Osteocyte (in vitro differentiated cells): ENCODE results near the gene CYTL1. TPM values are rescaled to one million over a fixed set of nuclear protein-coding genes. Genes with fewer than 3 reads are reported as not detected.

Source experiments
- DNase-seq: peaks from one replicate; pipeline ENCODE4 v3.0.0; 2021; ENCODE audit warnings: mixed read lengths; ENCODE audit not compliant: unreplicated experiment; ENCODE audit errors: extremely low spot score
- H3K27ac Mint-ChIP-seq: one replicate; pipeline ENCODE4 v1.8.0; 2021; ENCODE audit warnings: mild to moderate bottlenecking, mixed read lengths; ENCODE audit not compliant: unreplicated experiment
- H3K27me3 Mint-ChIP-seq: one replicate; pipeline ENCODE4 v1.8.0; 2021; ENCODE audit warnings: mixed read lengths; ENCODE audit not compliant: unreplicated experiment
- H3K36me3 Mint-ChIP-seq: one replicate; pipeline ENCODE4 v1.8.0; 2021; ENCODE audit warnings: mixed read lengths; ENCODE audit not compliant: unreplicated experiment
- H3K4me1 Mint-ChIP-seq: one replicate; pipeline ENCODE4 v1.8.0; 2021; ENCODE audit warnings: mixed read lengths; ENCODE audit not compliant: unreplicated experiment
- H3K4me3 Mint-ChIP-seq: one replicate; pipeline ENCODE4 v1.8.0; 2021; ENCODE audit warnings: mild to moderate bottlenecking, moderate library complexity, mixed read lengths; ENCODE audit not compliant: unreplicated experiment
- H3K9me3 Mint-ChIP-seq: one replicate; pipeline ENCODE4 v1.8.0; 2021; ENCODE audit warnings: mixed read lengths; ENCODE audit not compliant: unreplicated experiment
- CTCF ChIP-seq: fragments of 200-600 bp; sonication (generic); IDR thresholded peaks from 2 replicates; pipeline ENCODE4 v1.5.0; 2021; ENCODE audit warnings: antibody characterized with exemption, mild to moderate bottlenecking, moderate library complexity
- total RNA-seq: library from RNA; stranded (reverse); gene quantifications from 2 replicates; pipeline ENCODE4 v1.2.1, GENCODE V29; 2021

The CYTL1 gene
- total RNA-seq, 1 donor from 2014 or later = 86.8 TPM

GRCh38 chr4:4980621-4981230, 38.5 kb downstream of the CYTL1 start:
- H3K9me3 Mint-ChIP-seq = peaks cover 2% of the 10 kb centered on the region
- no peak for TF ChIP-seq CTCF
- no peak for DNase-seq
- no peaks in the 10 kb centered on the region for H3K36me3 Mint-ChIP-seq
- no peak overlapping the region for H3K27ac Mint-ChIP-seq
- H3K4me3 Mint-ChIP-seq = no peak overlapping the region
- no peaks in the 10 kb centered on the region for H3K4me1 Mint-ChIP-seq
- H3K27me3 Mint-ChIP-seq = peaks cover 21% of the 10 kb centered on the region

GRCh38 chr4:4979971-4980370, 39.3 kb downstream of the CYTL1 start:
- DNase-seq = no peak
- H3K27ac Mint-ChIP-seq = no peak overlapping the region
- H3K4me1 Mint-ChIP-seq = no peaks in the 10 kb centered on the region
- no peak overlapping the region for H3K4me3 Mint-ChIP-seq
- TF ChIP-seq CTCF = no peak
- H3K36me3 Mint-ChIP-seq = no peaks in the 10 kb centered on the region
- H3K9me3 Mint-ChIP-seq = peaks cover 8% of the 10 kb centered on the region
- peaks cover 20% of the 10 kb centered on the region for H3K27me3 Mint-ChIP-seq

GRCh38 chr4:4974727-4975126, 44.5 kb downstream of the CYTL1 start:
- peaks cover 8% of the 10 kb centered on the region for H3K9me3 Mint-ChIP-seq
- peaks cover 47% of the 10 kb centered on the region for H3K27me3 Mint-ChIP-seq
- H3K27ac Mint-ChIP-seq = no peak overlapping the region
- no peaks in the 10 kb centered on the region for H3K36me3 Mint-ChIP-seq
- no peak for DNase-seq
- H3K4me3 Mint-ChIP-seq = no peak overlapping the region
- no peaks in the 10 kb centered on the region for H3K4me1 Mint-ChIP-seq
- TF ChIP-seq CTCF = no peak

DNA sequence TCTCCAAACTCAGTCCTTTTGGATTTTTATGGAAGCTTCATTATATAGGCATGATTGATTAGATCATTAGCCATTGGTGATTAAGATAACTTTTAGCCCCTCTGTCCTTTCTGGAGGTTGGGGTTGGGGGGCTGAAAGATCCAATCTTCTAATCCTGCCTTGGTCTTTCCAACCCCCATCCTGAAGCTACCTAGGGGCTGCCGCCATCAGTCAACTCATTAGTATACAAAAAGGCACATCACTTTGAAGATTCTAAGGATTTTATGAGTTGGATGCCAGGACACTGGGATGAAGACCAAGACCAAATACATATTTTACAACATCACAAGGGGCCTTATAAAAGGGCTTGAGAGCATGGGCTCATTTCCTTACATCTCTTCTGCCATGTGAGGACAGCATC, 47.5 kb downstream of the CYTL1 start:
- H3K4me1 Mint-ChIP-seq = no peaks in the 10 kb centered on the region
- peaks cover 8% of the 10 kb centered on the region for H3K9me3 Mint-ChIP-seq
- no peak for DNase-seq
- peaks cover 57% of the 10 kb centered on the region for H3K27me3 Mint-ChIP-seq
- H3K27ac Mint-ChIP-seq = no peak overlapping the region
- TF ChIP-seq CTCF = no peak
- H3K36me3 Mint-ChIP-seq = no peaks in the 10 kb centered on the region
- H3K4me3 Mint-ChIP-seq = no peak overlapping the region

DNA sequence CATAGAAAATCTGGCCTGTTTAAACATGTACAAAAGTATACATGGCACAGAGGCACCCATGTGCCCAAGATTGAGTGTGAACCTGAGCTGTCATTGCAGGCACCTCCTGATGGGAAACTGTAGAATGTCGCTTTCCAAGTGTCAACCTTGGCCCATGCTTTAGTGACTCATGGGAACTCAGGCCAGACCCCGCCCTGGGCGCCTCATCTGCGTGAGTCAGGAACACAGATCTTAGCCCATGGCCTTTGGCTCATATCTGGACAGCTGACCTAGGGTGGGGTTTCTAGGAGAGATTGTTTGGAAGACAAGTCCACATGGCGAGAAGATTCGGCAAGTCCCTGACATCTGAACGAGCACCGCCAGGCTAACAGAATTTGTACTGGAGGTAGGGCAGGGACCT, 50.0 kb downstream of the CYTL1 start:
- H3K4me1 Mint-ChIP-seq = no peaks in the 10 kb centered on the region
- no peak for TF ChIP-seq CTCF
- no peak overlapping the region for H3K4me3 Mint-ChIP-seq
- H3K27me3 Mint-ChIP-seq = peaks cover 75% of the 10 kb centered on the region
- DNase-seq = no peak
- H3K36me3 Mint-ChIP-seq = no peaks in the 10 kb centered on the region
- peaks cover 5% of the 10 kb centered on the region for H3K9me3 Mint-ChIP-seq
- no peak overlapping the region for H3K27ac Mint-ChIP-seq
